ENCODE results near the gene AQP10. TPM values are rescaled to one million over a fixed set of nuclear protein-coding genes. Genes with fewer than 3 reads are reported as not detected.
"Not testable (repeated sequence)": the region's sequence is repeated elsewhere in the genome, so short reads cannot be mapped to it uniquely, and the experiment has no call there.

The AQP10 gene
- total and polyA plus RNA-seq, 2 of the 4 experiments (the other 2 are of a cell fraction): not detected

DNA sequence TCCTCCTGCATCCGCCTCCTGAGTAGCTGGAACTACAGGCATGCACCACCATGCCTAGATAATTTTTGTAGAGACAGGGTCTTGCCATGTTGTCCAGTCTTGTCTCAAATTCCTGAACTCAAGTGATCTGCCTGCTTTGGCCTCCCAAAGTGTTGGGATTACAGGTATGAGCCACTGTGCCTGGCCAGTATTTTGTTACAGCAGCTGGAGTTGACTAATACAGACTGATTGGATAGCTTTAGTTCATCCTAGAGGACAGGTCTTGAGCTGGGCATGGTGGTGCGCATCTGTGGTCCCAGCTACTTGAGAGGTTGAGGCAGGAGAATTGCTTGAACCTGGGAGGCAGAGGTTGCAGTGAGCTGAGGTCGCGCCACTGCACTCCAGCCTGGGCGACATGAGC, 40.0 kb downstream of the AQP10 start:
- dilution Hi-C loops (cut with HindIII; ENCODE audit: low sequenced_read_pairs, unreplicated experiment); H3K9me3 ChIP-seq (ENCODE audit: control insufficient read depth, insufficient read depth, low read length); in situ Hi-C loops (cut with MboI; ENCODE audit: low sequenced_read_pairs); H2BK20ac ChIP-seq (ENCODE audit: low read depth, low read length); H3K4me3 ChIP-seq (ENCODE audit: insufficient read depth, low read depth, low read length); H3K9ac ChIP-seq (ENCODE audit: low read depth, low read length); H3K56ac ChIP-seq (ENCODE audit: extremely low read depth, insufficient read depth, low read length); H4K20me1 ChIP-seq (ENCODE audit: insufficient read depth, low read length); H3K79me1 ChIP-seq (ENCODE audit: low read depth in 1 of 2, low read length in 2 of 2); H3K4me1 ChIP-seq (ENCODE audit: control insufficient read depth, insufficient read depth, low read length); H3K4me2 ChIP-seq (ENCODE audit: low read depth, low read length); H4K5ac ChIP-seq (ENCODE audit: low read depth, low read length); H2BK5ac ChIP-seq (ENCODE audit: low read depth, low read length, poor library complexity, severe bottlenecking); H3K9me1 ChIP-seq (ENCODE audit: insufficient read depth, low read length); H3K23ac ChIP-seq (ENCODE audit: low read depth, low read length); intact Hi-C loops (cut with micrococcal nuclease); H2AK9ac ChIP-seq (replicated peaks; ENCODE audit: low read depth, low read length, poor library complexity); H2AFZ ChIP-seq (replicated peaks; ENCODE audit: low read length, poor library complexity); H2BK15ac ChIP-seq (ENCODE audit: low read depth, low read length); H3K27me3 ChIP-seq (ENCODE audit: control insufficient read depth, insufficient read depth, low read length); H3K36me3 ChIP-seq (ENCODE audit: control insufficient read depth, insufficient read depth, low read length); BruUV-seq (replicated peaks); DNase-seq; H3K18ac ChIP-seq (ENCODE audit: low read depth, low read length); H4K8ac ChIP-seq (ENCODE audit: low read depth in 2 of 2, low read length in 2 of 2): not testable (repeated sequence)
- Histone ChIP-seq H2BK120ac (ENCODE audit: low read depth, low read length) (peak overlapping the region; percentile 33), H3K27ac (ENCODE audit: insufficient read depth, low read length) (peak overlapping the region; percentile 47; the same call in 1 of the 2 replicates), H3K4ac (ENCODE audit: low read depth, low read length) (peak overlapping the region; percentile 45), H3K14ac (replicated peaks; ENCODE audit: low read depth, low read length) (peak overlapping the region; percentile 29; the same call in 1 of the 2 replicates), H4K91ac (ENCODE audit: insufficient read depth, low read depth, low read length) (peak overlapping the region; percentile 55; the same call in 1 of the 2 replicates), H2AK5ac (ENCODE audit: low read depth, low read length) (peak overlapping the region; percentile 43)
- ChIA-PET POLR2A (ENCODE audit: unreplicated experiment) (interaction anchor here (0.7 kb wide), 1 partner anchor 34 kb away, joined by 4 read pairs; no protein-coding TSS in a partner anchor), CTCF (interaction anchor here (0.7 to 1.0 kb wide), 3 partner anchors 26 to 634 kb away, joined by 3 to 5 read pairs (median 5); no protein-coding TSS in a partner anchor)
- no CpG with 5 or more reads among the region's 5 CpGs for WGBS, 2 experiments (ENCODE audit: extremely low coverage in 2 of 2, insufficient read length in 1 of 2)
- ATAC-seq (ENCODE audit: low read depth): peak; percentile 24; the same call in 1 of the 2 replicates

All from IMR-90 (cell line).